Calu3 (cell line): ENCODE results near the gene BTLA. TPM values are rescaled to one million over a fixed set of nuclear protein-coding genes. Genes with fewer than 3 reads are reported as not detected.

ENCODE experiments used
- BruUV-seq: library from RNA; stranded (reverse); fragments of 400-500 nt; replicated peaks from 2 replicates; lab custom pipeline; 2021; lab: Mats Ljungman, UMichigan
- CTCF ChIA-PET: fragments of 300-600 bp; sonication (Branson Sonifier 250); formaldehyde crosslinking; loops from one replicate; lab custom pipeline; 2022; ENCODE audit warnings: antibody characterized with exemption; lab: Charles Lee
- DNase-seq: peaks from one replicate; pipeline ENCODE4 v3.0.0; 2022
- H3K27ac Mint-ChIP-seq: one replicate; pipeline ENCODE4 v1.8.0; 2022; ENCODE audit warnings: mixed read lengths; ENCODE audit not compliant: unreplicated experiment
- H3K27me3 Mint-ChIP-seq: one replicate; pipeline ENCODE4 v1.8.0; 2022; ENCODE audit warnings: mixed read lengths; ENCODE audit not compliant: unreplicated experiment
- H3K36me3 Mint-ChIP-seq: one replicate; pipeline ENCODE4 v1.8.0; 2022; ENCODE audit warnings: mild to moderate bottlenecking, moderate library complexity, mixed read lengths; ENCODE audit not compliant: insufficient read depth, unreplicated experiment
- H3K4me1 Mint-ChIP-seq: one replicate; pipeline ENCODE4 v1.8.0; 2022; ENCODE audit warnings: mild to moderate bottlenecking, low read depth, mixed read lengths; ENCODE audit not compliant: unreplicated experiment
- H3K4me3 Mint-ChIP-seq: one replicate; pipeline ENCODE4 v1.8.0; 2022; ENCODE audit warnings: mild to moderate bottlenecking, low read depth, moderate library complexity, mixed read lengths; ENCODE audit not compliant: unreplicated experiment
- H3K9me3 Mint-ChIP-seq: one replicate; pipeline ENCODE4 v1.8.0; 2022; ENCODE audit warnings: low read depth, mixed read lengths; ENCODE audit not compliant: unreplicated experiment
- intact Hi-C: fragments of 100-400 bp; cut with micrococcal nuclease; formaldehyde crosslinking; loops from one replicate; pipeline ENCODE4 v1.10.0; 2022; ENCODE audit not compliant: unreplicated experiment
- total RNA-seq: library from RNA; stranded (reverse); gene quantifications from 2 replicates; pipeline ENCODE4 v1.2.3, GENCODE V29; 2022
- TF ChIP-seq, protein P1 (sequence below): fragments of 200-600 bp; IDR thresholded peaks from one replicate; pipeline ENCODE4 v1.8.0; 2022; ENCODE audit warnings: antibody characterized with exemption; ENCODE audit not compliant: unreplicated experiment

The BTLA gene
- total RNA-seq, 1 experiment from 2014 or later, result not detected

DNA sequence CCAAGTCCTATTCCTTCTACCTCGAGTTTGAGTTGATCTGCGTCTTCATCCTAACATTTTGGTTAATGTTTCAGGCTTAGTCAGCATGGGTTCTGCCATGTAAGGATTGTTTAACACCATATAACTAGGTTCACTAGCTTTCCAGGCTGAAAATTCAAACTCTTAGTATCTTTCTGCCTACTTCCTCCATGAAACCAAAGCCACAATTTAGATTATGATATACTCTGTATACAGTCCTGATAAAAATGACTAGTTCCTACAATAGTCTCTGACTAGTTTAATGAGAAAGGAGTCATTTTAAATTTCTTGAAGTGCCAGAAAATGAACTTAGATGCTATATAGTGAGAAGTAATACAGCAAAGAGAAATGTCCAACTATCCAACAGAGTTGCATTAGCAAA, 6.6 kb upstream of the BTLA start:
- Mint-ChIP-seq H3K9me3 (no peaks in the 10 kb centered on the region), H3K27ac (no peak overlapping the region), H3K27me3 (no peaks in the 10 kb centered on the region), H3K4me3 (no peak overlapping the region), H3K36me3 (no peaks in the 10 kb centered on the region), H3K4me1 (no peaks in the 10 kb centered on the region)
- intact Hi-C loops, result no loop called here
- DNase-seq, result no peak
- TF ChIP-seq, protein P1, sequence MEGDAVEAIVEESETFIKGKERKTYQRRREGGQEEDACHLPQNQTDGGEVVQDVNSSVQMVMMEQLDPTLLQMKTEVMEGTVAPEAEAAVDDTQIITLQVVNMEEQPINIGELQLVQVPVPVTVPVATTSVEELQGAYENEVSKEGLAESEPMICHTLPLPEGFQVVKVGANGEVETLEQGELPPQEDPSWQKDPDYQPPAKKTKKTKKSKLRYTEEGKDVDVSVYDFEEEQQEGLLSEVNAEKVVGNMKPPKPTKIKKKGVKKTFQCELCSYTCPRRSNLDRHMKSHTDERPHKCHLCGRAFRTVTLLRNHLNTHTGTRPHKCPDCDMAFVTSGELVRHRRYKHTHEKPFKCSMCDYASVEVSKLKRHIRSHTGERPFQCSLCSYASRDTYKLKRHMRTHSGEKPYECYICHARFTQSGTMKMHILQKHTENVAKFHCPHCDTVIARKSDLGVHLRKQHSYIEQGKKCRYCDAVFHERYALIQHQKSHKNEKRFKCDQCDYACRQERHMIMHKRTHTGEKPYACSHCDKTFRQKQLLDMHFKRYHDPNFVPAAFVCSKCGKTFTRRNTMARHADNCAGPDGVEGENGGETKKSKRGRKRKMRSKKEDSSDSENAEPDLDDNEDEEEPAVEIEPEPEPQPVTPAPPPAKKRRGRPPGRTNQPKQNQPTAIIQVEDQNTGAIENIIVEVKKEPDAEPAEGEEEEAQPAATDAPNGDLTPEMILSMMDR, result no peak
- no TSS peak for BruUV-seq
- CTCF ChIA-PET, result no interaction called here

DNA sequence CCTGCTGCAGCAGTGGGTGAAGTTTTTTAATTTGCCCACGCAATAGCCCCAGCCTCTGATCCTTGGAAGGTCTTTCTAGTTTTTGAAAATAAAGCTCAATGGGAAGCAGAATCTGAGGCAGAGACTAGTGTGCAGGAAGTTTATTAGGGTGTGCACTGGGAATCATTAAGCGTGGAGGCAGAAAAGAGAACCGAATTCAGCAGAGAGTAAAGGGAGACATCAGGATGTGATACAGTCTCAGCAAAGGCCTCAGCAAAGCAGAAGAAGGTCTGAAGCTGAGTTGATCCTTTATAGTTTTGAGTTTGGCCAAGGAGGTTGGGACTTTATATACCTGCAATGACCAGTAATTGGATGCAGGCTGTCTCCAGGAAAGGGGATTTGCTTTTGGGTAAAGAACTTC, 4.9 kb upstream of the BTLA start:
- Mint-ChIP-seq H3K4me3 (no peak overlapping the region), H3K9me3 (no peaks in the 10 kb centered on the region), H3K27ac (no peak overlapping the region), H3K36me3 (no peaks in the 10 kb centered on the region), H3K27me3 (no peaks in the 10 kb centered on the region), H3K4me1 (no peaks in the 10 kb centered on the region)
- BruUV-seq, result no TSS peak
- TF ChIP-seq, protein P1, result no peak
- DNase-seq, result no peak
- intact Hi-C loops, result no loop called here
- CTCF ChIA-PET, result no interaction called here

DNA sequence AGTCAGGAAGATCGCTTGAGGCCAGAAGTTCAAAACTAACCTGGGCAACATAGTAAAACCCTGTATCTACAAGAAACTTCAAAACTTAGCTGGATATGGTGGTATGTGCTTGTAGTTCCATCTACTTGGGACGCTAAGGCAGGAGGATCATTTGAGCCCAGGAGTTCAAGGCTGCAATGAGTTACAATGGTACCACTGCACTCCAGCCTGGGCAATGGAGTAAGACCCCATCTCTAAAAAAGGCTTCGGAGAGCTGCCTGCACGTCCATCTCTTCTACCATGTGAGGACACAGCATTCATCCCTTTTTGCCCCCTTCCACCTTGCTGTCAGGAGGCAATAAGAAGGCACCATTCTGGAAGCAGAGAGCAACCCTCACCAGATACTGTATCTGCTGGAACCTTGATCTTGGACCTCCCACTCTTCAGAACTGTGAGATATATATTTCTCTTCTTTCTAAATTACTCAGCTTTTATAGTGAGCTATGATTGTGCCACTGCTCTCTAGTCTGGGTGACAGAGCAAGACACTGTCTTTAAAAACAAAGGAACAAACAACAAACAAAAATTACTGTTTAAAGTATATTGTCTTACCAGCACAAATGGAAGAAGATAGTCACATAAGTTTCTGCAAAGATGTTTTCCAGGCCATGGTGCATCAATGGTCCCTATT, 4.2 kb upstream of the BTLA start:
- Mint-ChIP-seq H3K27me3 (no peaks in the 10 kb centered on the region), H3K36me3 (no peaks in the 10 kb centered on the region), H3K27ac (no peak overlapping the region), H3K4me1 (no peaks in the 10 kb centered on the region), H3K9me3 (no peaks in the 10 kb centered on the region), H3K4me3 (no peak overlapping the region)
- TF ChIP-seq, protein P1, result no peak
- BruUV-seq, result no TSS peak
- DNase-seq, result no peak
- intact Hi-C loops, result no loop called here
- CTCF ChIA-PET, result no interaction called here

DNA sequence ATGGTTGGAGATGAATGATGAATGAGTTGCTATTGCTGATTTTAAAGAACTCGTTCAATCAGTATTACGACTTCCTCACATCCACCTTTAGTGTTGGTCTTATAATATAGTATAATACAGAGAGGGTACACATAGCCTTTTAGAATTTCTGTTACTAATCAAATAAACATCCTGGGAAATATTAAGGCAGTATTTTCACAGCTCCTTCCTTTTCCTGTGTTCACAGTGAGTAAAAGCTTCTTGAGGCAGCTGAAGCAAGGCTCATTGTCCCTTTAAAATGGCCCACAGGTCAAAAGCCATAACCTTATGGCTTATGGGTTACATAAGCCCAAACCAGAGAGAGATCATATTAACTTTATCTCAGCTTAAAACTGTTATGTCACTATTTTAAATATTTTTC, 1.3 kb upstream of the BTLA start:
- intact Hi-C loops, result no loop called here
- TF ChIP-seq, protein P1, result no peak

More for the DNA sequence above, 1.3 kb upstream of the BTLA start:
- no peak for DNase-seq
- no peaks in the 10 kb centered on the region for H3K4me1 Mint-ChIP-seq
- no peaks in the 10 kb centered on the region for H3K27me3 Mint-ChIP-seq
- CTCF ChIA-PET, result no interaction called here
- BruUV-seq, result no TSS peak
- no peak overlapping the region for H3K27ac Mint-ChIP-seq
- H3K36me3 Mint-ChIP-seq, result no peaks in the 10 kb centered on the region
- H3K9me3 Mint-ChIP-seq, result no peaks in the 10 kb centered on the region
- no peak overlapping the region for H3K4me3 Mint-ChIP-seq
